C4-2B (cell line): ENCODE results near the gene CTIF.

ENCODE experiments used
- CTCF ChIP-seq: fragments of 450-650 bp; conservative IDR thresholded peaks from 2 replicates; pipeline ENCODE4 v1.5.1; 2017; ENCODE audit warnings: mild to moderate bottlenecking
- ZFX ChIP-seq: fragments of 450-650 bp; IDR thresholded peaks from 2 replicates; pipeline ENCODE4 v1.6.1; 2017

GRCh38 chr18:48891721-48892120, 352.9 kb downstream of the CTIF start:
- TF ChIP-seq CTCF (no peak), ZFX (no peak)
